Nephron progenitor cell (in vitro differentiated cells): ENCODE results near the gene TSPAN15.

Experiments used
- DNase-seq: peaks from one replicate; pipeline ENCODE4 v3.0.0; 2021
- H3K27ac Mint-ChIP-seq: 2 replicates; pipeline ENCODE4 v1.8.0; 2021; ENCODE audit warnings: mild to moderate bottlenecking, moderate library complexity, mixed read lengths
- H3K27me3 Mint-ChIP-seq: 2 replicates; pipeline ENCODE4 v1.8.0; 2021; ENCODE audit warnings: mild to moderate bottlenecking, low read depth, mixed read lengths; ENCODE audit not compliant: poor library complexity
- H3K36me3 Mint-ChIP-seq: 2 replicates; pipeline ENCODE4 v1.8.0; 2021; ENCODE audit warnings: low read depth, mixed read lengths
- H3K4me1 Mint-ChIP-seq: 2 replicates; pipeline ENCODE4 v1.8.0; 2021; ENCODE audit warnings: mixed read lengths
- H3K4me3 Mint-ChIP-seq: 2 replicates; pipeline ENCODE4 v1.8.0; 2021; ENCODE audit warnings: mild to moderate bottlenecking, moderate library complexity, mixed read lengths
- H3K9me3 Mint-ChIP-seq: 2 replicates; pipeline ENCODE4 v1.8.0; 2021; ENCODE audit warnings: mild to moderate bottlenecking, moderate library complexity, mixed read lengths
- CTCF ChIP-seq: fragments of 200-600 bp; sonication (generic); IDR thresholded peaks from 2 replicates; pipeline ENCODE4 v1.5.0; 2021; ENCODE audit warnings: antibody characterized with exemption

TSPAN15 gene

DNA sequence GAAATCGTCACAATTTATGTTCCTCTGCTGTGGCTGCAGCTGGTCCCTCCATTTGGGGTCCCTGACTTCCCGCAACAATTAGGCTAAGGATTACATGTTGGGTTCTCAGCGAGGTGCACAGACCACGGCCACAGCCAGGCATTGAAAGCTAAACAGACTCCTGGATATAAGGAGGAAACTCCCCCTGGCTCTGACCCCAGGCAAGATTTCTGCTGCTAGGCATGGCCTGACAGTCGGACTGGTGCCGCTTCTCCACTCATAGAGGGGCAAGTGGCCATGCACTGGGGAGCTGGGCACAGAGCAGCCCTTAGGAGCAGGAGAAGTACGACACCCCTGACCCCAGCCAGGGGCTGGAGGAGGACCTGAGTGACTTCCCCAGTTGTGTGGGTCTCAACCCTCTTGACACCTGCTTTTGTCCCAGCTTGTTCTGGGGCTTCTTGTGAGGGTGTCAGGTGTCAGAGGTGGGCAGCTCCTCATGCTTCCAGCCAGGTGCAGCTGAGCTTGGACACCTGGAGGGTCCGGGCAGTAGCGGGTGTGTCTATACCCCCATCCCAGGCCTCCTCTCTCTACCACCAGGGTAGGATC lies 38.3 kb downstream of the TSPAN15 start:
- no peak for DNase-seq
- H3K36me3 Mint-ChIP-seq = peaks cover 29% of the 10 kb centered on the region

GRCh38 chr10:69490876-69491275 lies 39.6 kb downstream of the TSPAN15 start:
- peak overlapping the region; percentile 29 for H3K27ac Mint-ChIP-seq
- no peak for DNase-seq
- no peak overlapping the region for H3K4me3 Mint-ChIP-seq
- peaks cover 29% of the 10 kb centered on the region for H3K36me3 Mint-ChIP-seq
- H3K27me3 Mint-ChIP-seq = no peaks in the 10 kb centered on the region
- H3K4me1 Mint-ChIP-seq = peaks cover 54% of the 10 kb centered on the region
- peaks cover 37% of the 10 kb centered on the region for H3K9me3 Mint-ChIP-seq
- TF ChIP-seq CTCF = no peak

More for the DNA sequence above, 38.3 kb downstream of the TSPAN15 start:
- H3K27ac Mint-ChIP-seq = no peak overlapping the region
- H3K27me3 Mint-ChIP-seq = no peaks in the 10 kb centered on the region
- peaks cover 51% of the 10 kb centered on the region for H3K4me1 Mint-ChIP-seq
- H3K4me3 Mint-ChIP-seq = no peak overlapping the region
- TF ChIP-seq CTCF = no peak
- peaks cover 37% of the 10 kb centered on the region for H3K9me3 Mint-ChIP-seq

DNA sequence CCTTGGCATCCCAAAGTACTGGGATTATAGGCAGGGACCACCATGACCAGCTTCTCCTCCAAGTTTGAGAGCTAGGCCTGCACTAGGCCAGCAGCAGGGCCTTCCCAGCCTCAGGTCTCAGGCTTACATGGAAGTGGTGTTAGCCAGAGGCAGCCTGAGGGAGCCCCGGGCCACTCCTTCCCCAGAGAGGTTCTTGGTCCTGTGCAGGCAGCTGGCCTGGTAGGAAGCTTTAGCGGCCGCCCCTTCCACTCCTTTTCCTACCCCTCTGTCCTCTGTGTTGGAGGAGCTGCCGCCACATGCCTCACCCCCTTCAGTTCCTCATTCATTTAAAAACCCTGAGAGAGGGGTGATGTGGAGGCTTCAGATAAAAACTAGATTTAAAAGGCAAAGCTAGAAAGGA lies 40.3 kb downstream of the TSPAN15 start:
- H3K36me3 Mint-ChIP-seq = peaks cover 29% of the 10 kb centered on the region
- H3K27me3 Mint-ChIP-seq = no peaks in the 10 kb centered on the region
- no peak for TF ChIP-seq CTCF
- no peak overlapping the region for H3K27ac Mint-ChIP-seq
- H3K4me1 Mint-ChIP-seq = peaks cover 55% of the 10 kb centered on the region
- DNase-seq = no peak
- peaks cover 37% of the 10 kb centered on the region for H3K9me3 Mint-ChIP-seq
- no peak overlapping the region for H3K4me3 Mint-ChIP-seq

- peak overlapping the region; percentile 14 for H3K4me3 Mint-ChIP-seq
- peak overlapping the region; percentile 17 for H3K27ac Mint-ChIP-seq
- no peaks in the 10 kb centered on the region for H3K27me3 Mint-ChIP-seq
- peaks cover 49% of the 10 kb centered on the region for H3K4me1 Mint-ChIP-seq
- H3K36me3 Mint-ChIP-seq = peaks cover 26% of the 10 kb centered on the region
- DNase-seq = no peak
- TF ChIP-seq CTCF = no peak
- peaks cover 33% of the 10 kb centered on the region for H3K9me3 Mint-ChIP-seq
Observed at GRCh38 chr10:69492091-69492745, 41.0 kb downstream of the TSPAN15 start.

- no peak for TF ChIP-seq CTCF
- no peaks in the 10 kb centered on the region for H3K27me3 Mint-ChIP-seq
Observed at GRCh38 chr10:69492746-69493462, 41.6 kb downstream of the TSPAN15 start.

More at GRCh38 chr10:69492746-69493462, 41.6 kb downstream of the TSPAN15 start:
- peaks cover 19% of the 10 kb centered on the region for H3K36me3 Mint-ChIP-seq
- no peak overlapping the region for H3K4me3 Mint-ChIP-seq
- H3K9me3 Mint-ChIP-seq = peaks cover 27% of the 10 kb centered on the region
- peaks cover 55% of the 10 kb centered on the region for H3K4me1 Mint-ChIP-seq
- DNase-seq = no peak
- H3K27ac Mint-ChIP-seq = no peak overlapping the region
